ENCODE data around the gene SMAD2.

DNA sequence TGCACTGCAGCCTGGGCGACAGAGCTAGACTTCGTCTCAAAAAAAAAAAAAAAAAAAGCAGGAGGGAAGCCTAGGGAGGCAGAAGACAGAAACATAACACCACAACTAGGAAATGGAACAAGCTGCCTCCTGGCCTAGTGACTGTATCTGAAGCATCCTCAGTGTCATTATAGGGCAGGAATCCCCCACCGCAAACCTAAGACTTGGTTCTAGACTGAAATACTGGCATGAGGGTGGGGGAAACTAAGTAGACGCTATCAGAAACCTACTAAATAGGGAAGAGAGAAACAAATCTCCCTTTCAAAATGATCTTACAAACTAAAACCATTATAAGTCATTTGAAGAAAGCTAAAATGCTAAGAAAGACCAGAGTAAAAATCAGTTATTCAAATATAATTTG is 16.4 kb upstream of the SMAD2 start:
- TF ChIP-seq CTCF (conservative IDR thresholded peaks at IDR 0.05; ENCODE audit: low read length) (no peak), EZH2phosphoT487 (IDR thresholded peaks at IDR 0.05; ENCODE audit: borderline replicate concordance) (no peak)

Measured in Loucy (cell line).